ENCODE measurements around the gene CENPX. TPM values are rescaled to one million over a fixed set of nuclear protein-coding genes. Genes with fewer than 3 reads are reported as not detected.

The CENPX gene
- total and polyA plus RNA-seq, 2 of the 13 experiments (the other 11 are each of a cell fraction or from before 2014, with no cell fraction given): 92.7 to 170 TPM

GRCh38 chr17:82013772-82014321 lies 8.8 kb downstream of the CENPX start (continued):
- TF ChIP-seq CBX5 (CRISPR knock-in tag; IDR thresholded peaks at IDR 0.05; ENCODE audit: borderline replicate concordance) (no peak), FLYWCH1 (CRISPR knock-in tag; IDR thresholded peaks at IDR 0.05) (no peak), ZSCAN21 (CRISPR knock-in tag; IDR thresholded peaks at IDR 0.05; ENCODE audit: borderline replicate concordance) (no peak), NFATC3 (CRISPR knock-in tag; IDR thresholded peaks at IDR 0.05) (no peak), ZNF687 (CRISPR knock-in tag; IDR thresholded peaks at IDR 0.05) (peak; percentile 80), ZNF704 (CRISPR knock-in tag; IDR thresholded peaks at IDR 0.05; ENCODE audit: borderline replicate concordance) (no peak), POLR2AphosphoS2 (IDR thresholded peaks at IDR 0.05; ENCODE audit: low read depth, low read length) (no peak), FOXK1 (CRISPR knock-in tag; IDR thresholded peaks at IDR 0.05; ENCODE audit: borderline replicate concordance, low read depth) (no peak), JUN (CRISPR knock-in tag; IDR thresholded peaks at IDR 0.05) (no peak), SATB2 (CRISPR knock-in tag; IDR thresholded peaks at IDR 0.05) (no peak), ZNF800 (CRISPR knock-in tag; IDR thresholded peaks at IDR 0.05) (no peak), SALL2 (CRISPR knock-in tag; IDR thresholded peaks at IDR 0.05) (no peak), RBM39 (IDR thresholded peaks at IDR 0.05; ENCODE audit: low read depth, low read length, poor library complexity, severe bottlenecking) (no peak), TOE1 (CRISPR knock-in tag; IDR thresholded peaks at IDR 0.05) (no peak), ZNF382 (CRISPR knock-in tag; IDR thresholded peaks at IDR 0.05; ENCODE audit: borderline replicate concordance) (no peak), NFKB2 (CRISPR knock-in tag; IDR thresholded peaks at IDR 0.05; ENCODE audit: borderline replicate concordance) (no peak), LRRFIP1 (CRISPR knock-in tag; conservative IDR thresholded peaks at IDR 0.05) (no peak), ZZZ3 (CRISPR knock-in tag; IDR thresholded peaks at IDR 0.05; ENCODE audit: borderline replicate concordance) (no peak), BRF2 (CRISPR knock-in tag; IDR thresholded peaks at IDR 0.05) (no peak)

All from HepG2 (cell line).